Psoas muscle (tissue), 8 donors: ENCODE results near the gene GSG1. TPM values are rescaled to one million over a fixed set of nuclear protein-coding genes. Genes with fewer than 3 reads are reported as not detected.
A peak's percentile ranks its signal among the peaks of the same experiment; 100 is the strongest.

Experiments
- ATAC-seq, 4 donors: fragments of 200-7000 bp; cut with Tn5 transposase; one replicate each; pipeline ENCODE4 v1.9.1; 2020; ENCODE audit warnings: moderate library complexity in 3 of 4, mild to moderate bottlenecking in 2 of 4
- DNase-seq, 2 donors: peaks; one replicate each; pipeline ENCODE4 v3.0.0-alpha.2; 2020
- H3K27ac ChIP-seq: fragments of 200-600 bp; one replicate; pipeline ENCODE4 v1.8.0; 2022
- H3K27me3 ChIP-seq, 3 donors: fragments of 200-600 bp in 1 of 3; one replicate each; pipeline versions ENCODE4 v1.6.1 to v1.8.0; 2013 to 2022; ENCODE audit warnings: low read length in 2 of 3, mild to moderate bottlenecking in 2 of 3, moderate library complexity in 1 of 3; ENCODE audit not compliant: insufficient read depth in 3 of 3
- H3K36me3 ChIP-seq, 2 donors: fragments of 200-600 bp in 1 of 2; one replicate each; pipeline versions ENCODE4 v1.6.1 to v1.8.0; 2013 to 2022; ENCODE audit warnings: low read depth in 1 of 2, mild to moderate bottlenecking in 1 of 2, moderate library complexity in 1 of 2; ENCODE audit not compliant: insufficient read depth in 1 of 2
- H3K4me1 ChIP-seq: fragments of 200-600 bp; one replicate; pipeline ENCODE4 v1.8.0; 2022
- H3K4me3 ChIP-seq: fragments of 200-600 bp; one replicate; pipeline ENCODE4 v1.8.0; 2022; ENCODE audit warnings: mild to moderate bottlenecking
- H3K9me3 ChIP-seq: fragments of 200-600 bp; one replicate; pipeline ENCODE4 v1.8.0; 2022
- WGBS, 3 donors: extraction: QIAGEN DNeasy Blood & Tissue Kit; methylation state at CpG; one replicate each; pipeline versions ENCODE4 v1.1.6 to v1.1.7; 2013; 5-methylcytosine and 5-hydroxymethylcytosine counted together
- intact Hi-C, 2 donors: fragments of 100-400 bp; cut with DNase I; formaldehyde crosslinking; loops; one replicate each; pipeline versions ENCODE4 v1.11.0 to v1.14.2; 2022
- polyA plus RNA-seq, 3 donors: library from polyadenylated mRNA; stranded (reverse); fragments of 200-250 nt; gene quantifications; one replicate each; pipeline ENCODE4 v1.2.3, GENCODE V29; 2013
- total RNA-seq, 4 donors: library from RNA; stranded (reverse); fragmentation: NEBNext Ultra II Directional in 2 of 4; extraction: Animal tissue kit (Norgen Biotek cat#: 25700) in 2 of 4; gene quantifications; one replicate each; pipeline versions ENCODE4 v1.2.1 to v1.2.4, GENCODE V29; 2021 to 2023
- TF ChIP-seq, protein P1 (sequence below): fragments of 200-600 bp; IDR thresholded peaks from one replicate; pipeline ENCODE4 v1.8.0; 2022; ENCODE audit warnings: antibody characterized with exemption
- donor health status: healthy with polysubstance abuse.
- donor health status: DM: no; HTN: no; CAD: no; lungs with moderate emphysema.
- donor health status: Bipolar disorder and iron deficiency.
- donor health status: healthy.
- donor health status: DM: yes; HTN: yes; CAD: no.
- donor health status: DM: no; HTN: no; CAD: no.
- donor health status: DM: no; HTN: no; CAD: no.
- donor health status: DM: yes; HTN: yes; CAD: no.

GSG1 gene
- total and polyA plus RNA-seq, 7 donors = not detected

- TF ChIP-seq, protein P1, sequence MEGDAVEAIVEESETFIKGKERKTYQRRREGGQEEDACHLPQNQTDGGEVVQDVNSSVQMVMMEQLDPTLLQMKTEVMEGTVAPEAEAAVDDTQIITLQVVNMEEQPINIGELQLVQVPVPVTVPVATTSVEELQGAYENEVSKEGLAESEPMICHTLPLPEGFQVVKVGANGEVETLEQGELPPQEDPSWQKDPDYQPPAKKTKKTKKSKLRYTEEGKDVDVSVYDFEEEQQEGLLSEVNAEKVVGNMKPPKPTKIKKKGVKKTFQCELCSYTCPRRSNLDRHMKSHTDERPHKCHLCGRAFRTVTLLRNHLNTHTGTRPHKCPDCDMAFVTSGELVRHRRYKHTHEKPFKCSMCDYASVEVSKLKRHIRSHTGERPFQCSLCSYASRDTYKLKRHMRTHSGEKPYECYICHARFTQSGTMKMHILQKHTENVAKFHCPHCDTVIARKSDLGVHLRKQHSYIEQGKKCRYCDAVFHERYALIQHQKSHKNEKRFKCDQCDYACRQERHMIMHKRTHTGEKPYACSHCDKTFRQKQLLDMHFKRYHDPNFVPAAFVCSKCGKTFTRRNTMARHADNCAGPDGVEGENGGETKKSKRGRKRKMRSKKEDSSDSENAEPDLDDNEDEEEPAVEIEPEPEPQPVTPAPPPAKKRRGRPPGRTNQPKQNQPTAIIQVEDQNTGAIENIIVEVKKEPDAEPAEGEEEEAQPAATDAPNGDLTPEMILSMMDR = no peak
- intact Hi-C loops = no loop called here
- no peaks in the 10 kb centered on the region for H3K4me1 ChIP-seq
- DNase-seq = no peak
- peak overlapping the region; percentile 31 for H3K27ac ChIP-seq
- no peaks in the 10 kb centered on the region for H3K36me3 ChIP-seq
- H3K4me3 ChIP-seq = no peak overlapping the region
- WGBS, 3 donors = 54 to 63% (median 58%) methylated on average over 4 of the region's 4 CpGs
- H3K27me3 ChIP-seq = peaks cover 0 to 1% (median 0%) of the 10 kb centered on the region in 3 donors
- no peak for ATAC-seq
- no peaks in the 10 kb centered on the region for H3K9me3 ChIP-seq
These were observed 45.9 kb upstream of the GSG1 start for GRCh38 chr12:13149411-13149810.

DNA sequence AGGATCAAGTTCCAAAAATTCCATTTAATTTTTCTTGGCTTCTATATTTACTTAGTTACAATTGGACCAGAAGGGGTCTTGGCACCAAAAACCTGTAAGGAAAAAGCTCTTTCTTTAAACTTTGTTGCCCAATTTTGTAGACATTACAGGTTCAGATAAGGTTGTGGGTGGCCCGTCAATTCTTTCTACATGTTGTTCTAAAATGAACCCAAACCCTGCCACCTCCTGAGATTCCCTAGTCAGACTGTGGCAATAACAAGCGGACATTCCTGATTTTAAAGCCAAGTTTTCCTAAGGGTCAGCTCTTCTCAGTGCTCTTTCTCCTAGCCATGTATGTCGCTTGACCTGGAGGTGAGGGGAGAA is 45.0 kb upstream of the GSG1 start:
- ATAC-seq (peak in 2 of 4 donors; percentile 19 to 51), DNase-seq (no peak)
- intact Hi-C loops = no loop called here
- H3K27ac ChIP-seq = no peak overlapping the region
- no peaks in the 10 kb centered on the region for H3K36me3 ChIP-seq
- TF ChIP-seq, protein P1 = no peak
- H3K9me3 ChIP-seq = no peaks in the 10 kb centered on the region
- peaks cover 0 to 1% (median 0%) of the 10 kb centered on the region in 3 donors for H3K27me3 ChIP-seq
- H3K4me1 ChIP-seq = no peaks in the 10 kb centered on the region
- no peak overlapping the region for H3K4me3 ChIP-seq
- 75 to 81% (median 79%) methylated on average over 3 of the region's 3 CpGs for WGBS, 3 donors

DNA sequence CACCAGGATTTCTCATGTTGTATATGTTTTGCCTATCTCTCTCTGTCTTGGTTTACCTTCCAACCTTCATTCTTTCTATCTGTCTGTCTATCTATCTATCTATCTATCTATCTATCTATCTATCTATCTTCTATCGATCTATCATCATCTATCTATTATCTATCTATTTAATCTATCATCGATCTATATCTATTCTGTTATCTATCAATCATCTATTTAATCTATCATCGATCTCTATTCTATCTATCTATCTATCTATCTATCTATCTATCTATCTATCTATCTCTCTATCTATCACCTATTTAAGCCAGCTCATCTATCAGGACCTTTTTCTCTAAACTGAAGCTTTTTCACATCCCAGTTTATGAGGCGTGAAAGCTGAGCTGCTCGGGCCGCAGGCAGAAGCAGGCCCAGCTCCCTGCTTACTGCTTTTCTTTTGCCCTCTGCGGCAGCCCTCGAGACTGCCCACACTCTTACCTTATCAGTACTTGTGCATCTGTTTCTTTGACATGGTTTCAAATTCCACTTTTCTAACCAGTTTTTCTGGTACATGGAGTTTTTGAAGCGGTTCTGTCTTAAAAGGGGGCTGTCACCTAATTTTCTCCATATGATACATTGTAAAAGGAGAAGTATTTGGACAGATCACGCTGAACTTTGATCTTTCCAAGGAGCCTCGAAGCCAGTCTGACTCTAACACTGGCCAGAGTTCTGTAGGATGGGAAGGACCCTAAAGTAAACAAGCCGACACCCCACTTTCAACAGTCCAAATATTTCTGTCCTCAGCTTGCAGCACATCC is 44.4 kb upstream of the GSG1 start:
- H3K36me3 ChIP-seq = no peaks in the 10 kb centered on the region
- no peaks in the 10 kb centered on the region for H3K4me1 ChIP-seq
- H3K27me3 ChIP-seq = no peaks in the 10 kb centered on the region
- H3K27ac ChIP-seq = no peak overlapping the region
- ATAC-seq = peak in 1 of 4 donors; percentile 21
- 50 to 52% (median 50%) methylated on average over 12 of the region's 12 CpGs for WGBS, 3 donors
- intact Hi-C loops = no loop called here
- H3K9me3 ChIP-seq = no peaks in the 10 kb centered on the region
- DNase-seq = no peak
- H3K4me3 ChIP-seq = no peak overlapping the region
- TF ChIP-seq, protein P1 = no peak

GRCh38 chr12:13146336-13146938 is 43.0 kb upstream of the GSG1 start:
- H3K9me3 ChIP-seq = no peaks in the 10 kb centered on the region
- no peak overlapping the region for H3K4me3 ChIP-seq
- H3K27ac ChIP-seq = peak overlapping the region; percentile 33
- intact Hi-C loops = no loop called here
- TF ChIP-seq, protein P1 = no peak
- no peaks in the 10 kb centered on the region for H3K27me3 ChIP-seq
- peak; percentile 32 to 82 (median 72) for ATAC-seq
- 67 to 81% (median 74%) methylated on average over 3 of the region's 3 CpGs for WGBS, 3 donors
- peak in 1 of 2 donors; percentile 41 for DNase-seq
- H3K4me1 ChIP-seq = no peaks in the 10 kb centered on the region
- H3K36me3 ChIP-seq = no peaks in the 10 kb centered on the region
